Mononuclear cell (primary cell): Measurements from ENCODE around the gene KIF9. TPM values are rescaled to one million over a fixed set of nuclear protein-coding genes. Genes with fewer than 3 reads are reported as not detected.
"Not testable (repeated sequence)": the region's sequence is repeated elsewhere in the genome, so short reads cannot be mapped to it uniquely, and the experiment has no call there.

ENCODE experiments used
- H3K27me3 ChIP-seq: 2 replicates; pipeline ENCODE4 v1.6.0; 2011; ENCODE audit warnings: low read length, control low read depth; ENCODE audit not compliant: insufficient read depth
- H3K4me1 ChIP-seq: 2 replicates; pipeline ENCODE4 v1.5.1; 2011; ENCODE audit warnings: mild to moderate bottlenecking, low read length, control low read depth; ENCODE audit not compliant: insufficient read depth
- H3K4me3 ChIP-seq: 2 replicates; pipeline ENCODE4 v1.5.1; 2011; ENCODE audit warnings: mild to moderate bottlenecking, low read length, moderate library complexity
- H3K9me3 ChIP-seq: 2 replicates; pipeline ENCODE4 v1.5.1; 2011; ENCODE audit warnings: low read depth, mild to moderate bottlenecking, control low read depth, low read length
- total RNA-seq: library from RNA; depleted of rRNA; stranded (reverse); fragments of >200 nt; gene quantifications from one replicate; pipeline ENCODE4 v1.2.3, GENCODE V29; 2012

Gene KIF9
- total RNA-seq, 1 donor = 4.7 TPM

DNA sequence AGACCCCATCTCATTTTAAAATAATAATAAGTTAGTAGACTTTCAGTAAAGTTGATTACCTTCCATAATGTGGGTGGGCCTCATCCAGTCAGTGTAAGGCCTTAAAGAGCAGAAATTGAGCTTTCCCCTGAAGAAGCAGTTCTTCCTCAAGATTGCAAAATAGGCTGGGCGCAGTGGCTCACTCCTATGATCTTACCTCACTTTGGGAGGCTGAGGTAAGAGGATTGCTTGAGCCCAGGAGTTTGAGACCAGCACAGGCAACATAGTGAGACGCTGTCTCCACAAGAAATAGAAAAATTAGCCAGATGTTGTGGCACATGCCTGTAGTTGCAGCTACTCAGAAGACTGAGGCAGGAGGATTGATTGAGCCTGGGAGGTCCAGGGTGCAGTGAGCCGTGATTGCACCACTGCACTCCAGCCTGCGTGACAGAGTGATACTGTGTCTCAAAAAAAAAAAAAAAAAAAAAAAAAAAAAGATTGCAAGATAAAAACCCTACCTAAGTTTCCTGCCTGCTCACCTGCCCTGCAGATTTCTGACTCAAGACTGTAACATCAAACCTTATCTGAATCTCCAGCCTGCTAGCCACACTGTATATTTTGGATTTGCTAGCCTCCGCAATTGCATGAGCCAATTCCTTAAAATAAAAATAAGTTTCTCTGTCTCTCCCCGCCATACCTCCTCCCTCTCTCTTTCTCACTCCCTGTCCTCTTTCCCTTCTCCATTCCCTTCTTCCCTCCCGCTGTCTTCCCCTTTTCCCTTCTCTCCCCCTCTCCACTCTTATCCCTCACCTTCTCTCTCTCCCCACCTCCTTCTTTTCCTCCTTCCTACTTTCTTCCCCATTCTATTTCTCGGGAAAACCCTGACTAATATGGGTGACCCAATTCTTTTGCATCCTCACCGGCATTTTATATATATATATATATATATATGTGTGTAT is 17.1 kb upstream of the KIF9 start:
- Histone ChIP-seq H3K9me3 (no peaks in the 10 kb centered on the region), H3K4me3 (no peak overlapping the region), H3K4me1 (peaks cover 42% of the 10 kb centered on the region), H3K27me3 (no peaks in the 10 kb centered on the region)

GRCh38 chr3:47298439-47298838 is 15.8 kb upstream of the KIF9 start:
- Histone ChIP-seq H3K4me1 (peaks cover 47% of the 10 kb centered on the region), H3K4me3 (no peak overlapping the region), H3K27me3 (no peaks in the 10 kb centered on the region), H3K9me3 (no peaks in the 10 kb centered on the region)

- Histone ChIP-seq H3K9me3 (no peaks in the 10 kb centered on the region), H3K4me1 (peaks cover 47% of the 10 kb centered on the region), H3K4me3 (no peak overlapping the region), H3K27me3 (no peaks in the 10 kb centered on the region)
Measured at GRCh38 chr3:47296562-47297302, 14.1 kb upstream of the KIF9 start.

- Histone ChIP-seq H3K27me3 (no peaks in the 10 kb centered on the region), H3K4me1 (peaks cover 50% of the 10 kb centered on the region), H3K9me3 (no peaks in the 10 kb centered on the region), H3K4me3 (no peak overlapping the region)
Measured at GRCh38 chr3:47295976-47296375, 13.4 kb upstream of the KIF9 start.

- H3K27me3 ChIP-seq = no peaks in the 10 kb centered on the region
- H3K9me3 ChIP-seq = no peaks in the 10 kb centered on the region
- H3K4me1 ChIP-seq = peaks cover 57% of the 10 kb centered on the region
- H3K4me3 ChIP-seq = no peak overlapping the region
Measured at GRCh38 chr3:47295322-47295721, 12.7 kb upstream of the KIF9 start.

DNA sequence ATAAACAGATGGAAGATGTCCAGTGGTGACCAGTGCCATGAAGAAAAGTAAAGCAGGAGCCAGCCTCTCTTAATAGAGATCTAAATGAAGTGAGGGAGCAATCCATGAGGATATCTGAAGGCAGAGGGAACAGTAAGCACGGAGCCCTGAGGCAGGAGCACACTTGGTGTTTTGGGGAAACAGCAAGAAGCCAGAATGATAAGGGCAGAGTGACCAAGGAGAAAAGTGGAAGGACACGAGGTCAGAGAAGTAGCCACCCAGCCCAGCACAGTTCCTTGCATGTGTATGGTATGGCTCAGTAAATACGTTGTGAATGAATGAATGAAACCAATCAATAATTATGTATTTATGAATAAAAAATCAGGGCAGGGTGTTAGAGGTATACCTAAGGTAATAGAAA is 11.8 kb upstream of the KIF9 start:
- no peaks in the 10 kb centered on the region for H3K27me3 ChIP-seq
- H3K9me3 ChIP-seq = no peaks in the 10 kb centered on the region
- no peak overlapping the region for H3K4me3 ChIP-seq
- H3K4me1 ChIP-seq = peaks cover 59% of the 10 kb centered on the region

- H3K27me3 ChIP-seq = no peaks in the 10 kb centered on the region
- no peak overlapping the region for H3K4me3 ChIP-seq
- peaks cover 60% of the 10 kb centered on the region for H3K4me1 ChIP-seq
- H3K9me3 ChIP-seq = no peaks in the 10 kb centered on the region
Measured at GRCh38 chr3:47293822-47294221, 11.2 kb upstream of the KIF9 start.

DNA sequence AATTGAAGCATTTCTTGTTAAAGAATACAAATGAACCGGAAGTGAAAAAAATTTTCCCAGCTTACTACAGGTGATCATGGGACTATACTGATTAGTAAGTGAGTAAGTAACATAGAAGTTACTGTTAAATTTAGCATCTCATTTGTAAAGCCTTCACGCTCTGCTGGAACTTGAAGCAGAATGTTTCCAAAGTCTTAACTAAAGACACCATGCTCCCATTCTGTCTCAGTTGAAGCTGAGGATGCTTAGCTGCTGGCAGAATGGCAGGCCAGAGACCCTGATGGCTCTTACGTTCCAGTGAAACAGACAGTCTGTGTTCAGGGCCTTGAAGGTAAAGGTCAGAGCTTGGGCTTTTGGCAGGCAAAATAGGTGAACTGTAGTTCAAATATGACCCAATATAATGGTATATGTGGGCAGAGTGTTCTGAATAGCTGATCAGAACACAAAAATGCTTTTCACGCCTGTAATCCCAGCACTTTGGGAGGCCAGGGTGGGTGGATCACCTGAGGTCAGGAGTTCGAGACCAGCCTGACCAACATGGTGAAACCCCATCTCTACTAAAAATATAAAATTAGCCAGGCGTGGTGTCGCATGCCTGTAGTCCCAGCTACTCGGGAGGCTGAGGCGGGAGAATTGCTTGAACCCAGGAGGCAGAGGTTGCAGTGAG is 9.3 kb upstream of the KIF9 start:
- H3K4me1 ChIP-seq = peaks cover 69% of the 10 kb centered on the region
- not testable (repeated sequence) for H3K4me3 ChIP-seq, H3K27me3 ChIP-seq, H3K9me3 ChIP-seq

GRCh38 chr3:47291158-47291753 is 8.7 kb upstream of the KIF9 start:
- no peak overlapping the region for H3K4me3 ChIP-seq
- no peaks in the 10 kb centered on the region for H3K9me3 ChIP-seq
- peaks cover 69% of the 10 kb centered on the region for H3K4me1 ChIP-seq
- H3K27me3 ChIP-seq = no peaks in the 10 kb centered on the region

DNA sequence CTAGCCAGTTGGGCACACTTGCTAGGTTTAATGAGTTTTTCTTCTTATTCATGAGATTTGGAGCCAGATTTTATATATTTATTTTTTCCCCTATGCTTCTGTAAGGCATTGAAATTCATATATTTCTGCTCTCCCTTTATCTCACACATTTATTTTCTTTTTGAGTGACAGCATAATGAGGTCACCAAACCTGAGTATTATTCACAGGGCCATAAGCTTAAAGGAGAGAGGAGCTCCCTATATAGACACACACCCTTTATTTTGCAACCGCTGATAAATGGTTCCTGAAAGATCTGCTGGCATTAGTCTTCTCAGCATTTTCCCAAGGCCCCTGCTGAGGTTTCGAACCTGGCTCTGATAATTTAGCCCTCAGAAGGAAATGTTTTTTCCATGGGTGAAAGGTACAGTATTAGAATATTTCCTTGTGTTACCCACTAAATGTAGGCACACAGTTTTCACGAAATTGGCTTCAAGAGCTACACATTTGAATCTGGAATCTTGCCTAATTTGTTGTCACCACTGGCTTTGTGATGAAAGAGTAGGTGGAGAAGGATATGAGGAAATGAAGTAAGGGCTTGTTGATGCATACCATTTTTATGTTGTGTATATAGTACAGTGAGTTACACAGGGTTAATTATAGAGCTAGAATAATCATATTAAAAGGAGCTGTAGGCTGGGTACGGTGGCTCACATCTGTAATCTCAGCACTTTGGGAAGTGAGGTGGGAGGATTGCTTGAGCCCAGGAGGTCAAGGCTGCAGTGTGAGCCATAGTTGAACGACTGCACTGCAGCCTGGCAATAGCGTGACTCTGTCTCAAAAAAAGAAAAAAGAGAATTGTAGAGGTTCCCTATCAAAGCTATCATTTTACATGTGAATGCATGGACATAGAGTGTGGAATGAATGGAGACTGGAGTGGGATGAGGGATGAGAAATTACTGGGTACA is 6.6 kb upstream of the KIF9 start:
- Histone ChIP-seq H3K9me3 (no peaks in the 10 kb centered on the region), H3K27me3 (no peaks in the 10 kb centered on the region), H3K4me3 (no peak overlapping the region), H3K4me1 (peaks cover 71% of the 10 kb centered on the region)

GRCh38 chr3:47283591-47284364 is 1.2 kb upstream of the KIF9 start:
- Histone ChIP-seq H3K9me3 (no peaks in the 10 kb centered on the region), H3K4me1 (peaks cover 64% of the 10 kb centered on the region), H3K4me3 (peak overlapping the region; percentile 84), H3K27me3 (no peaks in the 10 kb centered on the region)

- Histone ChIP-seq H3K9me3 (no peaks in the 10 kb centered on the region), H3K27me3 (no peaks in the 10 kb centered on the region), H3K4me1 (peaks cover 57% of the 10 kb centered on the region), H3K4me3 (peak overlapping the region; percentile 84)
Measured at GRCh38 chr3:47283193-47283537, 566 bp upstream of the KIF9 start.

- Histone ChIP-seq H3K27me3 (no peaks in the 10 kb centered on the region), H3K4me1 (peaks cover 32% of the 10 kb centered on the region), H3K4me3 (no peak overlapping the region), H3K9me3 (no peaks in the 10 kb centered on the region)
Measured at GRCh38 chr3:47280519-47280918, 2.1 kb downstream of the KIF9 start.
